Left cardiac atrium (tissue), 4 donors: ENCODE data around the gene PDGFD. TPM values are rescaled to one million over a fixed set of nuclear protein-coding genes. Genes with fewer than 3 reads are reported as not detected.
A peak's percentile ranks its signal among the peaks of the same experiment; 100 is the strongest.

Experiments used
- ATAC-seq, 2 donors: fragments of 200-7000 bp; cut with Tn5 transposase; one replicate each; pipeline ENCODE4 v1.9.1; 2020; ENCODE audit warnings: mild to moderate bottlenecking in 2 of 2, moderate library complexity in 2 of 2
- DNase-seq: peaks from one replicate; pipeline ENCODE4 v3.0.0-alpha.2; 2020
- intact Hi-C, 2 donors: fragments of 100-400 bp; cut with DNase I; formaldehyde crosslinking; loops; one replicate each; pipeline versions ENCODE4 v1.14.1 to v1.15.1; 2022 to 2023
- total RNA-seq, 2 donors: library from RNA; stranded (reverse); fragmentation: NEBNext Ultra II Directional; extraction: Animal tissue kit (Norgen Biotek cat#: 25700); gene quantifications; one replicate each; pipeline ENCODE4 v1.2.1, GENCODE V29; 2021
- donor health status: DM: no; HTN: yes; CAD: no.
- donor health status: DM: no; HTN: yes; CAD: no; lungs with severe emphysema.
- donor health status: DM: yes; HTN: yes; CAD: no.
- donor health status: Dilated cardiomyopathy.

PDGFD gene
- total RNA-seq, 2 donors from 2014 or later: 8.7 to 17.3 TPM

GRCh38 chr11:104104201-104104600, 59.7 kb downstream of the PDGFD start:
- intact Hi-C loops: no loop called here
- no peak for DNase-seq
- no peak for ATAC-seq

GRCh38 chr11:104098555-104098954, 65.4 kb downstream of the PDGFD start:
- intact Hi-C loops: no loop called here
- DNase-seq (no peak), ATAC-seq (no peak)

GRCh38 chr11:104098132-104098531, 65.8 kb downstream of the PDGFD start:
- intact Hi-C loops: no loop called here
- no peak for DNase-seq
- no peak for ATAC-seq

GRCh38 chr11:104096900-104097299, 67.0 kb downstream of the PDGFD start:
- intact Hi-C loops: no loop called here
- DNase-seq (no peak), ATAC-seq (peak in 1 of 2 donors; percentile 80)

GRCh38 chr11:104095791-104096190, 68.2 kb downstream of the PDGFD start:
- no peak for DNase-seq
- no peak for ATAC-seq
- intact Hi-C loops: no loop called here

- DNase-seq (no peak), ATAC-seq (no peak)
- intact Hi-C loops: no loop called here
Measured at GRCh38 chr11:104094576-104094975, 69.4 kb downstream of the PDGFD start.

- intact Hi-C loops: no loop called here
- DNase-seq: no peak
- no peak for ATAC-seq
Measured at GRCh38 chr11:104093426-104094280, 70.3 kb downstream of the PDGFD start.

- intact Hi-C loops: no loop called here
- DNase-seq (no peak), ATAC-seq (no peak)
Measured at GRCh38 chr11:104092744-104093143, 71.2 kb downstream of the PDGFD start.

- intact Hi-C loops: no loop called here
- ATAC-seq (no peak), DNase-seq (no peak)
Measured at GRCh38 chr11:104091281-104092096, 72.5 kb downstream of the PDGFD start.

GRCh38 chr11:104090767-104091166, 73.2 kb downstream of the PDGFD start:
- ATAC-seq: no peak
- intact Hi-C loops: no loop called here

GRCh38 chr11:104089481-104089880, 74.5 kb downstream of the PDGFD start:
- DNase-seq (no peak), ATAC-seq (no peak)
- intact Hi-C loops: no loop called here

More at GRCh38 chr11:104090767-104091166, 73.2 kb downstream of the PDGFD start:
- DNase-seq: no peak

GRCh38 chr11:104086621-104087020, 77.3 kb downstream of the PDGFD start:
- ATAC-seq (no peak), DNase-seq (no peak)
- intact Hi-C loops: no loop called here

GRCh38 chr11:104078995-104079394, 85.0 kb downstream of the PDGFD start:
- ATAC-seq: no peak
- DNase-seq: no peak
- intact Hi-C loops: no loop called here

GRCh38 chr11:104078245-104078644, 85.7 kb downstream of the PDGFD start:
- DNase-seq (no peak), ATAC-seq (no peak)
- intact Hi-C loops: no loop called here

- ATAC-seq: no peak
- intact Hi-C loops: no loop called here
- no peak for DNase-seq
Measured at GRCh38 chr11:104076455-104076854, 87.5 kb downstream of the PDGFD start.

- DNase-seq: no peak
- intact Hi-C loops: no loop called here
- no peak for ATAC-seq
Measured at GRCh38 chr11:104075706-104076105, 88.2 kb downstream of the PDGFD start.

GRCh38 chr11:104075091-104075490, 88.9 kb downstream of the PDGFD start:
- DNase-seq: no peak
- no peak for ATAC-seq
- intact Hi-C loops: no loop called here

- DNase-seq (no peak), ATAC-seq (peak; percentile 34 to 77)
- intact Hi-C loops: no loop called here
Measured at GRCh38 chr11:104073950-104074705, 89.8 kb downstream of the PDGFD start.

GRCh38 chr11:104067534-104067933, 96.4 kb downstream of the PDGFD start:
- intact Hi-C loops: no loop called here
- no peak for ATAC-seq
- no peak for DNase-seq
